H9 (cell line): Measurements from ENCODE around the gene KRT86. TPM values are rescaled to one million over a fixed set of nuclear protein-coding genes. Genes with fewer than 3 reads are reported as not detected.
"Not testable (repeated sequence)": the region's sequence is repeated elsewhere in the genome, so short reads cannot be mapped to it uniquely, and the experiment has no call there.

Source experiments
- DNase-seq: peaks from one replicate; pipeline ENCODE4 v3.0.0-alpha.2; 2017
- H2AFZ ChIP-seq: one replicate; pipeline ENCODE4 v1.6.1; 2013; ENCODE audit warnings: mild to moderate bottlenecking, low read length, control low read depth, moderate library complexity
- H2AK5ac ChIP-seq: 2 replicates; pipeline ENCODE4 v1.6.1; 2013; ENCODE audit warnings: low read length, control low read depth, mixed read lengths; ENCODE audit not compliant: insufficient read length
- H2BK120ac ChIP-seq: one replicate; pipeline ENCODE4 v1.6.1; 2013; ENCODE audit warnings: low read depth, mild to moderate bottlenecking, low read length, control low read depth, inconsistent platforms; ENCODE audit not compliant: poor library complexity, severe bottlenecking
- H2BK12ac ChIP-seq: 2 replicates; pipeline ENCODE4 v1.6.1; 2013; ENCODE audit warnings: low read length, control low read depth, mixed read lengths, low read depth; ENCODE audit not compliant: insufficient read length
- H2BK15ac ChIP-seq: 2 replicates; pipeline ENCODE4 v1.6.1; 2013; ENCODE audit warnings: low read depth, low read length, control low read depth
- H2BK20ac ChIP-seq: one replicate; pipeline ENCODE4 v1.6.1; 2013; ENCODE audit warnings: low read depth, mild to moderate bottlenecking, low read length, control low read depth, inconsistent platforms; ENCODE audit not compliant: poor library complexity, severe bottlenecking
- H2BK5ac ChIP-seq: 2 replicates; pipeline ENCODE4 v1.6.1; 2013; ENCODE audit warnings: low read length, control low read depth, mixed read lengths; ENCODE audit not compliant: insufficient read length
- H3K14ac ChIP-seq: 2 replicates; pipeline ENCODE4 v1.6.1; 2013; ENCODE audit warnings: low read length, control low read depth; ENCODE audit not compliant: insufficient read depth
- H3K18ac ChIP-seq: 2 replicates; pipeline ENCODE4 v1.6.1; 2013; ENCODE audit warnings: low read depth, mild to moderate bottlenecking, mixed read lengths, low read length, control low read depth; ENCODE audit not compliant: insufficient read length
- H3K23ac ChIP-seq: 2 replicates; pipeline ENCODE4 v1.6.1; 2013; ENCODE audit warnings: low read length, control low read depth, mixed read lengths, low read depth; ENCODE audit not compliant: insufficient read length
- H3K23me2 ChIP-seq: 2 replicates; pipeline ENCODE4 v1.6.1; 2013; ENCODE audit warnings: low read depth, mild to moderate bottlenecking, mixed read lengths, low read length, control low read depth; ENCODE audit not compliant: insufficient read length, poor library complexity, severe bottlenecking
- H3K27ac ChIP-seq: 2 replicates; pipeline ENCODE4 v1.5.1; 2013; ENCODE audit warnings: low read length, control low read depth, mixed read lengths, low read depth; ENCODE audit not compliant: insufficient read length
- H3K27me3 ChIP-seq: 2 replicates; pipeline ENCODE4 v1.6.1; 2013; ENCODE audit warnings: low read length, control low read depth, inconsistent platforms; ENCODE audit not compliant: insufficient read depth
- H3K4ac ChIP-seq: 2 replicates; pipeline ENCODE4 v1.6.1; 2013; ENCODE audit warnings: low read depth, mild to moderate bottlenecking, control low read depth, inconsistent platforms, low read length, moderate library complexity
- H3K4me1 ChIP-seq: 2 replicates; pipeline ENCODE4 v1.6.1; 2013; ENCODE audit warnings: low read length, control low read depth, inconsistent platforms; ENCODE audit not compliant: insufficient read depth
- H3K4me2 ChIP-seq: 2 replicates; pipeline ENCODE4 v1.6.1; 2013; ENCODE audit warnings: low read length, control low read depth, mixed read lengths; ENCODE audit not compliant: insufficient read length, insufficient read depth
- H3K56ac ChIP-seq: 2 replicates; pipeline ENCODE4 v1.6.1; 2013; ENCODE audit warnings: low read depth, mild to moderate bottlenecking, mixed read lengths, low read length, control low read depth; ENCODE audit not compliant: insufficient read length
- H3K79me1 ChIP-seq: 2 replicates; pipeline ENCODE4 v1.6.1; 2013; ENCODE audit warnings: low read depth, mild to moderate bottlenecking, moderate library complexity, low read length, control low read depth, inconsistent platforms; ENCODE audit not compliant: insufficient read depth, poor library complexity, severe bottlenecking
- H3K79me2 ChIP-seq: 2 replicates; pipeline ENCODE4 v1.6.1; 2013; ENCODE audit warnings: low read length, control low read depth, inconsistent platforms; ENCODE audit not compliant: insufficient read depth
- H3K9ac ChIP-seq: 2 replicates; pipeline ENCODE4 v1.6.1; 2013; ENCODE audit warnings: low read length, control low read depth, mixed read lengths; ENCODE audit not compliant: insufficient read length; ENCODE audit errors: extremely low read depth
- H3K9me3 ChIP-seq: one replicate; pipeline ENCODE4 v1.6.1; 2013; ENCODE audit warnings: low read depth, low read length, inconsistent platforms; ENCODE audit not compliant: control insufficient read depth
- H3T11ph ChIP-seq: one replicate; pipeline ENCODE4 v1.6.1; 2013; ENCODE audit warnings: mild to moderate bottlenecking, low read length, control low read depth, inconsistent platforms
- H4K20me1 ChIP-seq: one replicate; pipeline ENCODE4 v1.6.1; 2013; ENCODE audit not compliant: control insufficient read depth, insufficient read length, insufficient read depth
- H4K5ac ChIP-seq: 2 replicates; pipeline ENCODE4 v1.6.1; 2013; ENCODE audit warnings: low read depth, mild to moderate bottlenecking, mixed read lengths, low read length, control low read depth; ENCODE audit not compliant: insufficient read length
- H4K8ac ChIP-seq: replicated peaks from 2 replicates; pipeline ENCODE4 v1.6.1; 2013; ENCODE audit warnings: low read length, control low read depth, mixed read lengths, low read depth; ENCODE audit not compliant: insufficient read length
- H4K91ac ChIP-seq: 2 replicates; pipeline ENCODE4 v1.6.1; 2013; ENCODE audit warnings: low read depth, mild to moderate bottlenecking, moderate library complexity, mixed read lengths, low read length, control low read depth; ENCODE audit not compliant: insufficient read length
- H3K27ac Mint-ChIP-seq, 3 experiments: 2 replicates in 2 of 3; 3 replicates in 1 of 3; pipeline ENCODE4 v1.8.0; 2020 to 2021; ENCODE audit warnings: mixed read lengths in 3 of 3, mild to moderate bottlenecking in 1 of 3, moderate library complexity in 1 of 3
- H3K27me3 Mint-ChIP-seq: 2 replicates; pipeline ENCODE4 v1.8.0; 2021; ENCODE audit warnings: low read depth, mild to moderate bottlenecking, moderate library complexity, mixed read lengths
- H3K36me3 Mint-ChIP-seq, 3 experiments: 2 replicates in 2 of 3; 3 replicates in 1 of 3; pipeline ENCODE4 v1.8.0; 2020 to 2021; ENCODE audit warnings: low read depth in 3 of 3, mixed read lengths in 3 of 3; ENCODE audit not compliant: insufficient read depth in 1 of 3
- H3K4me1 Mint-ChIP-seq, 2 experiments: 2 replicates each; pipeline ENCODE4 v1.8.0; 2020; ENCODE audit warnings: mixed read lengths in 2 of 2
- H3K4me3 Mint-ChIP-seq, 2 experiments: 2 replicates in 1 of 2; 3 replicates in 1 of 2; pipeline ENCODE4 v1.8.0; 2020 to 2021; ENCODE audit warnings: mild to moderate bottlenecking in 2 of 2, mixed read lengths in 2 of 2, moderate library complexity in 1 of 2
- H3K9me3 Mint-ChIP-seq, 2 experiments: 2 replicates in 1 of 2; 3 replicates in 1 of 2; pipeline ENCODE4 v1.8.0; 2020; ENCODE audit warnings: mild to moderate bottlenecking in 2 of 2, mixed read lengths in 2 of 2, moderate library complexity in 1 of 2
- WGBS: extraction: QIAGEN DNeasy Blood & Tissue Kit; methylation state at CpG from one replicate; pipeline ENCODE4 v1.1.7; 2013; ENCODE audit warnings: missing lambda C conversion rate, low lambda C conversion rate, mixed read lengths; ENCODE audit not compliant: insufficient read length; ENCODE audit errors: extremely low coverage; 5-methylcytosine and 5-hydroxymethylcytosine counted together
- total RNA-seq: library from RNA; stranded (reverse); gene quantifications from 2 replicates; pipeline ENCODE4 v1.2.1, GENCODE V29; 2021
- TF ChIP-seq, protein P1 (sequence below): fragments of 200-600 bp; sonication (generic); conservative IDR thresholded peaks from 3 replicates; pipeline ENCODE4 v1.8.0; 2021; ENCODE audit warnings: antibody characterized with exemption, mild to moderate bottlenecking

The KRT86 gene
- total RNA-seq, 1 experiment from 2014 or later, result not detected

DNA sequence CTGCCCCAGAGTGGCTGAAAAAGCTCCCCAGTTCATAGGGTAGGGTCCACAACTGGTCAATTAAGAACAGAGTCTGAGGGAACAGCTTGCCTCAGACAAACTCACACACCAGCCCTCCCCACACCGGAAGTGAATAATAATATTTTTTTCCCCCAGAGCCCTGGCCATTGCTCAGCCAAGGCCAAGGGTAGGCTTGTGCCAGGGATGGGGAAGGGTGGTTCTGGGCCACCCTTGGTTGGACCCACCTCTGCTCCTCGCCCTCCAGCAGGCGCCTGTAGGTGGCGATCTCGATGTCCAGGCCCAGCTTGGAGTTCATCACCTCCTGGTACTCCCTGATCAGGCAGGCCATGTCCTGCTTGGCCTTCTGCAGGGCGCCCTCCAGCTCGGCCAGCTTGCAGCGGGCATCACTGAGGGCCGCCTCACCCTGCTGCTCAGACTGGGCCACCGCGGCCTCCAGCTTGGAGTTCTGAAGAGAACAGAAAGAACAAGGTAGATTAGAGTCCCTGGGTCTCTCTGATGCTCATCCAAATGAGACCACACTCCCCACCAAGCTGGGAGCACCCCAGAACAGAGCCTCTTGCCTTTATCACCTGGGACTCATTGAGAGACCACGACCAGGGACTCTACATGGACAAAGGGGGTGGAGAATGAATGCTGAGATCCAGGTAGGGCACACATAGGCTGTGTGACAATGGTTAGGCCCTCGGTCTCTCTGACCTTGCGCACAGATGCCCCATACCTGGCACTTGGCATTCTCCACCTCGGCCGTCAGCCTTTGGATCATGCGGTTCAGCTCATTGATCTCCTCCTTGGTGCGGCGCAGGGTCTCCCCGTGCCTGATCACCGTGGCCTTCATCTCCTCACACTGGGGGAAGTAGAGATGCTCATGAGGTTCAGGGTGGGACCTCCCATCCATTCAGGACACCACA, 12.7 kb downstream of the KRT86 start:
- H2BK20ac ChIP-seq, H3K36me3 Mint-ChIP-seq: not testable (repeated sequence)

DNA sequence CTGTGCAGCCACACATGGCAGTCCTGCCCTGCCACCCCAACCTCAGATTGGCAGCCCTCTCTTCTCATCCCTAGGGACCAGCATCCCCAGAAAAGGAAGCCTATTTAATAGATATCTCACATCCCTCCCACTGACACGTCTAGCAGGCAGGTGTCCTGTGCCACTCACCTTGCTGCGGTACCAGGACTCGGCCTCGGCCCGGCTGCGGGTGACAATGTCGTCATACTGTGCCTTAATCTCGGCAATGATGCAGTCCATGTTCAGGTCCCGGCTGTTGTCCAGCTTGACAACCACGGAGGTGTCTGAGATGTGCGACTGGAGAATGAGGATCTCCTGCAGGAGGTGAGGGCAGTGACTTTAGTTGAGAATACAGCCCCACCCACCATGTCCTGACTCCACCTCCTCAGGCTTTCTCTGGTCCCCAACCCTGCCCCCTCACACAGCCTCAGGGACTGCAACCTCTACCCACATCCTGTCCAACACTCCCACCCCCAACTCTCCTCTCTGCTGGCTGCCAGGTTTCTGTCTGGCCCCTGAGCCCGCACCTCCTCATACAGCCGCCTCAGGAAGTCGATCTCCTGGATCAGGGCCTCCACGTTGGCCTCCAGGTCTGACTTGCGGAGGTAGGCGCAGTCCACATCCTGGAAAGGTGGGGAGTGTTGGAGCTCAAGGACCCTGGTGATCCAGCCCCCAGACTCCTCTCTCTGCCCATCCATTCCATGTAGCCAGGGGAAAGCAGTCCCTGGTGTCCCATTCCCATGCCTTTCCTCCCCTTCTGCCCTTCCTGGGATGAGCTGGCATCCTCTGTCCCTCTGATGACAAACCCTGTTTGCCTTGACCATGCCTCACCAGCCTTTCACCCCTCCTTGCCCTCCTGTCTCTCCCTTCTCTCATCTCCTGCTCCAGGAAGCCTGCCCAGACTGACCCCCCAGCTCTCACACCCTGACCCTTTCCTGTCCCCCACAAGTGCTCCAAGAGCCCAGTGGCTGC, 13.7 kb downstream of the KRT86 start:
- not testable (repeated sequence) for H3K4me2 ChIP-seq, H3K18ac ChIP-seq, H2BK5ac ChIP-seq, H3K27ac ChIP-seq, H3K4me3 Mint-ChIP-seq, H2BK120ac ChIP-seq, H3K9me3 Mint-ChIP-seq, H3K23ac ChIP-seq, H3K23me2 ChIP-seq, H4K91ac ChIP-seq, H3K27me3 ChIP-seq, H2BK15ac ChIP-seq, H3T11ph ChIP-seq, H3K56ac ChIP-seq, H2AFZ ChIP-seq, H4K5ac ChIP-seq, H2AK5ac ChIP-seq, H3K9me3 ChIP-seq, H3K79me2 ChIP-seq, H3K4ac ChIP-seq, H3K14ac ChIP-seq, H2BK20ac ChIP-seq, H3K27me3 Mint-ChIP-seq, H2BK12ac ChIP-seq, H4K8ac ChIP-seq, H3K9ac ChIP-seq, H3K4me1 ChIP-seq, H4K20me1 ChIP-seq, H3K36me3 Mint-ChIP-seq, H3K79me1 ChIP-seq
- Mint-ChIP-seq H3K4me1 (peaks cover 6 to 11% of the 10 kb centered on the region in 2 experiments), H3K27ac (peak overlapping the region in 1 of 3 experiments; percentile 44; a peak in 2 of 7 replicates)
- no CpG with 5 or more reads among the region's 17 CpGs for WGBS
- peak; percentile 41 for DNase-seq

More for the DNA sequence above, 12.7 kb downstream of the KRT86 start:
- not testable (repeated sequence) for H3K9ac ChIP-seq, H3K27me3 ChIP-seq, H3K4me1 ChIP-seq, H3T11ph ChIP-seq, H3K9me3 ChIP-seq, H3K27ac Mint-ChIP-seq, H4K5ac ChIP-seq, H3K18ac ChIP-seq, H2BK12ac ChIP-seq, H3K79me1 ChIP-seq, H3K27me3 Mint-ChIP-seq, H3K14ac ChIP-seq, H3K4me2 ChIP-seq, H3K23ac ChIP-seq, H2AK5ac ChIP-seq, H4K20me1 ChIP-seq, H4K8ac ChIP-seq, H3K9me3 Mint-ChIP-seq, H3K23me2 ChIP-seq, H2BK15ac ChIP-seq, H3K4me3 Mint-ChIP-seq, H4K91ac ChIP-seq, H3K4ac ChIP-seq, H3K27ac ChIP-seq, H3K79me2 ChIP-seq, H2AFZ ChIP-seq, H2BK5ac ChIP-seq, H2BK120ac ChIP-seq, H3K56ac ChIP-seq
- peaks cover 6 to 11% of the 10 kb centered on the region in 2 experiments for H3K4me1 Mint-ChIP-seq
- TF ChIP-seq, protein P1, sequence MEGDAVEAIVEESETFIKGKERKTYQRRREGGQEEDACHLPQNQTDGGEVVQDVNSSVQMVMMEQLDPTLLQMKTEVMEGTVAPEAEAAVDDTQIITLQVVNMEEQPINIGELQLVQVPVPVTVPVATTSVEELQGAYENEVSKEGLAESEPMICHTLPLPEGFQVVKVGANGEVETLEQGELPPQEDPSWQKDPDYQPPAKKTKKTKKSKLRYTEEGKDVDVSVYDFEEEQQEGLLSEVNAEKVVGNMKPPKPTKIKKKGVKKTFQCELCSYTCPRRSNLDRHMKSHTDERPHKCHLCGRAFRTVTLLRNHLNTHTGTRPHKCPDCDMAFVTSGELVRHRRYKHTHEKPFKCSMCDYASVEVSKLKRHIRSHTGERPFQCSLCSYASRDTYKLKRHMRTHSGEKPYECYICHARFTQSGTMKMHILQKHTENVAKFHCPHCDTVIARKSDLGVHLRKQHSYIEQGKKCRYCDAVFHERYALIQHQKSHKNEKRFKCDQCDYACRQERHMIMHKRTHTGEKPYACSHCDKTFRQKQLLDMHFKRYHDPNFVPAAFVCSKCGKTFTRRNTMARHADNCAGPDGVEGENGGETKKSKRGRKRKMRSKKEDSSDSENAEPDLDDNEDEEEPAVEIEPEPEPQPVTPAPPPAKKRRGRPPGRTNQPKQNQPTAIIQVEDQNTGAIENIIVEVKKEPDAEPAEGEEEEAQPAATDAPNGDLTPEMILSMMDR, result peak; percentile 58; the same call in 2 of the 3 replicates
- peak; percentile 31 for DNase-seq
- no CpG with 5 or more reads among the region's 21 CpGs for WGBS
